Karpas-422 (cell line): ENCODE results near the gene GAS2L2. TPM values are rescaled to one million over a fixed set of nuclear protein-coding genes. Genes with fewer than 3 reads are reported as not detected.

Source experiments
- DNase-seq: peaks from one replicate; pipeline ENCODE4 v3.0.0-alpha.2; 2015
- H2AFZ ChIP-seq: fragments of 200-600 bp; sonication (generic); 2 replicates; pipeline ENCODE4 v1.6.1; 2014; ENCODE audit warnings: antibody characterized with exemption, low read length, mixed read lengths
- H3K27ac ChIP-seq: fragments of 200-600 bp; sonication (generic); 2 replicates; pipeline ENCODE4 v1.5.1; 2014; ENCODE audit warnings: mild to moderate bottlenecking, low read length, moderate library complexity
- H3K27me3 ChIP-seq: fragments of 200-600 bp; sonication (generic); 2 replicates; pipeline ENCODE4 v1.6.1; 2014; ENCODE audit warnings: low read length, mixed read lengths
- H3K36me3 ChIP-seq: fragments of 200-600 bp; sonication (generic); 2 replicates; pipeline ENCODE4 v1.6.1; 2014; ENCODE audit warnings: low read length, mixed read lengths; ENCODE audit not compliant: insufficient read depth
- H3K4me1 ChIP-seq: fragments of 200-600 bp; sonication (generic); 2 replicates; pipeline ENCODE4 v1.6.1; 2014; ENCODE audit warnings: mild to moderate bottlenecking, low read length, mixed read lengths
- H3K4me2 ChIP-seq: fragments of 200-600 bp; sonication (generic); 2 replicates; pipeline ENCODE4 v1.6.1; 2014; ENCODE audit warnings: low read length, low read depth, mild to moderate bottlenecking; ENCODE audit not compliant: poor library complexity, severe bottlenecking
- H3K4me3 ChIP-seq: fragments of 200-600 bp; sonication (generic); 2 replicates; pipeline ENCODE4 v1.5.1; 2014; ENCODE audit warnings: mild to moderate bottlenecking, antibody characterized with exemption, low read length, mixed read lengths
- H3K79me2 ChIP-seq: fragments of 200-600 bp; sonication (generic); 2 replicates; pipeline ENCODE4 v1.6.1; 2014; ENCODE audit warnings: mild to moderate bottlenecking, low read length, mixed read lengths
- H3K9ac ChIP-seq: fragments of 200-600 bp; sonication (generic); 2 replicates; pipeline ENCODE4 v1.6.0; 2014; ENCODE audit warnings: low read length
- H3K9me2 ChIP-seq: fragments of 200-600 bp; sonication (generic), shearing (Covaris generic); replicated peaks from 2 replicates; pipeline ENCODE4 v1.6.0; 2014; ENCODE audit warnings: mild to moderate bottlenecking, low read length, moderate library complexity; ENCODE audit not compliant: insufficient read depth
- H3K9me3 ChIP-seq: fragments of 300-700, 200-600 bp; sonication (generic); 2 replicates; pipeline ENCODE4 v1.6.1; 2014; ENCODE audit warnings: low read length, mixed read lengths
- H4K20me1 ChIP-seq: fragments of 200-600 bp; sonication (generic); 2 replicates; pipeline ENCODE4 v1.6.1; 2014; ENCODE audit warnings: mild to moderate bottlenecking, antibody characterized with exemption, low read length, low read depth; ENCODE audit not compliant: insufficient read depth
- total RNA-seq: library from RNA; depleted of rRNA; stranded (reverse); fragments of >200 nt; shearing (Covaris generic); gene quantifications from 2 replicates; pipeline ENCODE4 v1.2.3, GENCODE V29; 2014; ENCODE audit warnings: low replicate concordance

Gene GAS2L2
- total RNA-seq, 1 experiment from 2014 or later: 0.07 TPM

DNA sequence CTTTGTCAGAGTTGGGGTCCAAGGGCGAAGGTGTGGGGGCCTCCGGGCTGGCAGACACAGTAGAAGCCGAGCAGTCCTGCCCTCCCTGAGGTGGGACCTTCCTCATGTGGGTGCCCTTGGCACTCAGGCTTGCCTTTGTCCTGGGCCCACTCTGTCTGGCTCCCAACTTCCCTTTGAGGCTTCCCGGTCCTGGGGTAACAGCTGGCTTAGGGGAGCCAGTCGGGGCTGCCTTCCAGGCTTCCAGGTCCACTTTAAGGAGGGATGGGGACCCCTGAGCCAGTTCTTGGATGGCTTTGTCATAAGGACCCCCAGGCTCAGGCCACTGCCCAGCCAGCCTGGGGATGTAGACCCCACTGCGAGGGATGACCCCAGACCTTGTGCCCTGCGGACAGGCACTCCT, 7.8 kb downstream of the GAS2L2 start:
- DNase-seq: no peak
- Histone ChIP-seq H3K9me3 (no peaks in the 10 kb centered on the region), H3K79me2 (no peaks in the 10 kb centered on the region), H3K27ac (no peak overlapping the region), H3K9me2 (no peaks in the 10 kb centered on the region), H4K20me1 (0 out of 2 replicates have a peak, but pooled peaks cover 4% of the 10 kb centered on the region), H3K36me3 (no peaks in the 10 kb centered on the region), H2AFZ (no peak overlapping the region), H3K27me3 (no peaks in the 10 kb centered on the region), H3K9ac (no peak overlapping the region), H3K4me2 (no peak overlapping the region), H3K4me3 (no peak overlapping the region), H3K4me1 (no peaks in the 10 kb centered on the region)

DNA sequence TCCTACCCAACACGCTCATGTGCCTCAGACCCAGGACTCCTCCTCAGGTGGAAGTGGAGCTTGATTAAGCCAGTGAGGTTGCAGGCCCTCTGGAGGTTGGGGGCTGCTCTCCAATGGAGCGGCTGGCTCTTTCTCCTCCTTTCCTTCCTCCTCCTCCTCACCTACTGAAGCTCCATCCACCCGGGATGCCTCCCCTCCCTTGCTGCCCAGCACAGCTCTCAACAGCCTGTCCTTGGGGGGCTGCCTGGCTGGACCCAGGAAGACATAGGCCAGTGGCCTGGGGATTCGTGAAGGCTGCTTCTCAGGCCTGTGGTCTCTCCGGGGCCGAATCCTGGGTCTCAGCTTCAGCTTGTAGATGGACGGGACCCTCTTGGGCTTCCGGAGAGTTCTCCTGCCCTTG, 8.2 kb downstream of the GAS2L2 start:
- Histone ChIP-seq H3K27me3 (no peaks in the 10 kb centered on the region), H3K9ac (no peak overlapping the region), H2AFZ (no peak overlapping the region), H3K4me3 (no peak overlapping the region), H3K9me2 (no peaks in the 10 kb centered on the region), H3K4me1 (no peaks in the 10 kb centered on the region), H3K9me3 (no peaks in the 10 kb centered on the region), H3K36me3 (no peaks in the 10 kb centered on the region), H3K79me2 (no peaks in the 10 kb centered on the region), H3K4me2 (no peak overlapping the region), H4K20me1 (0 out of 2 replicates have a peak, but pooled peaks cover 4% of the 10 kb centered on the region), H3K27ac (no peak overlapping the region)
- DNase-seq: no peak

DNA sequence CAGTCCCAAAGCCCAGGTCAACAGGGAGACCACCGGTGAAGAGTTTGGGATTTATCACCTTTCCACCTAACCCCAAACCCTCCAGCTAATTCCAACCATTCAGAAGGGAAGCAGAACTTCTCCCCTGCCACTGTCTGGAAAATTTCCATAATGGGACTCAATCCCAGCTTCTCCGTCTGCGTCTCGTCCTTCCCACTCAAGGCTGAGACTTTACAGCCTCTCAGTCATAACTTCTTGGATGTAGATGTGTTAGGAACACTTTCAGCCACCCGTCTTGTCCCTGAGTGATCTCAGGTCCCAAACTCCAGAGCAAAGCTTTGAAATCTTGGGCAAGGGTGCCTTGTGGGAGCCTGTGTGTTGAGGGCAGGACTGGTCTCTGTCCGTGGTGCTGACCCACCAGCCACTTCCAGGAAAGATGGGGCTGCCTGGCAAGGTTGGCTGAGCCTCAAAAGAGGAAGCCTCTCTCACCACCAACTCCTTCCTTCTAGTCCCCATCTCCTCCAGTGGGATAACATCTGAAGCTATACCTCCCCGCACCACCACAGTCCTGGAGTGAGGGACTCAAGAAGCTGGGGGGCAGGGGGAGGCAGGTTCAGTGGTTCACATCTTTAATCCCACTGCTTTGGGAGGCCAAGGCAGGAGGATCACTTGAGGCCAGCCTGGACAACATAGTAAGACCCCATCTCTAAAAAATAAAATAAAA, 9.3 kb downstream of the GAS2L2 start:
- H3K4me3 ChIP-seq: no peak overlapping the region
- H4K20me1 ChIP-seq: 0 out of 2 replicates have a peak, but pooled peaks cover 4% of the 10 kb centered on the region
- H3K36me3 ChIP-seq: no peaks in the 10 kb centered on the region
- no peaks in the 10 kb centered on the region for H3K79me2 ChIP-seq
- no peak overlapping the region for H3K9ac ChIP-seq
- no peak overlapping the region for H3K27ac ChIP-seq
- H3K9me2 ChIP-seq: no peaks in the 10 kb centered on the region
- H2AFZ ChIP-seq: no peak overlapping the region
- no peaks in the 10 kb centered on the region for H3K4me1 ChIP-seq
- peak; percentile 78 for DNase-seq
- no peak overlapping the region for H3K4me2 ChIP-seq
- H3K27me3 ChIP-seq: no peaks in the 10 kb centered on the region
- H3K9me3 ChIP-seq: no peaks in the 10 kb centered on the region

DNA sequence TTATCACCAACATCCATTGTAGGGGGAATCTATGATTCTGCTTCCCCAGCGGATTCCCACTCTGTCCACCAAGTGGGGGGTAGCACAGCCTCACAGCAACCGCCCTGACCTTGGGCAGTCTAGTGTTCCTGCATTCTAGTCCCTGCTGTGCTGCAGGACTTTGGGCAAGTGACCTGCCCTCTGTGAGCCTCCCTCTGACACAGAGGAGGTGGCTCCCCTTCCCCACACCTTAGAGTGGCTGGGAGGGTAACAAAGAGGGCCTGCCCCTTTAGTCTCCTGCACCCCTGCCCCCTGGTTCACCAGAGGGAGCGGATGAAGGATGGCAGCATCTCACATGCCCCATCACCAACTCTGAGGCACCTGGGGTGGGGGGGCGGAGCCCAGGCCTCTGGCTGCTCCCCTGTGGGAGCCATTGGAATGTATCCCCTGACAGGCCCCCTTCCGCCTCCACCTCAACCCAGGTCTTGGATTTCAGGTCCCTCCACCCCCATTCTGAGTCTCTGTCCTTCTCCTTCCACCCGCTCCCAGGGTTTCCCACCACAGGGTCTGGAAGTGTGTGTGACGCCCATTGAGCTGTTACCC, 10.1 kb downstream of the GAS2L2 start:
- H3K9me3 ChIP-seq: no peaks in the 10 kb centered on the region
- H2AFZ ChIP-seq: no peak overlapping the region
- 0 out of 2 replicates have a peak, but pooled peaks cover 4% of the 10 kb centered on the region for H4K20me1 ChIP-seq
- H3K9ac ChIP-seq: no peak overlapping the region
- no peaks in the 10 kb centered on the region for H3K27me3 ChIP-seq
- no peak for DNase-seq
- no peak overlapping the region for H3K4me3 ChIP-seq
- no peaks in the 10 kb centered on the region for H3K9me2 ChIP-seq
- no peak overlapping the region for H3K27ac ChIP-seq
- H3K79me2 ChIP-seq: no peaks in the 10 kb centered on the region
- no peaks in the 10 kb centered on the region for H3K4me1 ChIP-seq
- no peak overlapping the region for H3K4me2 ChIP-seq
- H3K36me3 ChIP-seq: no peaks in the 10 kb centered on the region

DNA sequence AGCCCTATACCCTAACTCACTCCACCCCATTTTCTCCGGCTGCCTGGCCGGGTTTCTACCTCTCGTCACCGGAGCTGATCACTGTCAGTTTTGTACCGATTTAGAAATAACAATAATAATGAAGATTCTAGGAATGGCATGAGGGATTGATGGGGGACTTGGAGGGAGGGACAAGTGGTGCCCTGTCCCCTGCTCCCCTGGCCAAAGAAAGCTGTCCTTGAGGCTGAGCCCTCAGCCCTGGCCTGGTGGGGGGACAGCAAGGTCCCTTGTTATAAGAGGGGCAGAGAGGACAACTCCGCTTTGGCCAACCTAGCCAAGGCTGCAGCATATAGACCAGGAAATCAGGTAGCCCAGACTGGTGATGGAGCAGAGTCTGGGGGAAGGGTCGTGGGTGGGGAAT, 10.5 kb downstream of the GAS2L2 start:
- Histone ChIP-seq H3K4me3 (no peak overlapping the region), H3K4me2 (no peak overlapping the region), H4K20me1 (0 out of 2 replicates have a peak, but pooled peaks cover 4% of the 10 kb centered on the region), H3K9me2 (no peaks in the 10 kb centered on the region), H3K27ac (no peak overlapping the region), H3K27me3 (no peaks in the 10 kb centered on the region), H2AFZ (no peak overlapping the region), H3K79me2 (no peaks in the 10 kb centered on the region), H3K36me3 (no peaks in the 10 kb centered on the region), H3K4me1 (no peaks in the 10 kb centered on the region), H3K9ac (no peak overlapping the region), H3K9me3 (no peaks in the 10 kb centered on the region)
- no peak for DNase-seq

DNA sequence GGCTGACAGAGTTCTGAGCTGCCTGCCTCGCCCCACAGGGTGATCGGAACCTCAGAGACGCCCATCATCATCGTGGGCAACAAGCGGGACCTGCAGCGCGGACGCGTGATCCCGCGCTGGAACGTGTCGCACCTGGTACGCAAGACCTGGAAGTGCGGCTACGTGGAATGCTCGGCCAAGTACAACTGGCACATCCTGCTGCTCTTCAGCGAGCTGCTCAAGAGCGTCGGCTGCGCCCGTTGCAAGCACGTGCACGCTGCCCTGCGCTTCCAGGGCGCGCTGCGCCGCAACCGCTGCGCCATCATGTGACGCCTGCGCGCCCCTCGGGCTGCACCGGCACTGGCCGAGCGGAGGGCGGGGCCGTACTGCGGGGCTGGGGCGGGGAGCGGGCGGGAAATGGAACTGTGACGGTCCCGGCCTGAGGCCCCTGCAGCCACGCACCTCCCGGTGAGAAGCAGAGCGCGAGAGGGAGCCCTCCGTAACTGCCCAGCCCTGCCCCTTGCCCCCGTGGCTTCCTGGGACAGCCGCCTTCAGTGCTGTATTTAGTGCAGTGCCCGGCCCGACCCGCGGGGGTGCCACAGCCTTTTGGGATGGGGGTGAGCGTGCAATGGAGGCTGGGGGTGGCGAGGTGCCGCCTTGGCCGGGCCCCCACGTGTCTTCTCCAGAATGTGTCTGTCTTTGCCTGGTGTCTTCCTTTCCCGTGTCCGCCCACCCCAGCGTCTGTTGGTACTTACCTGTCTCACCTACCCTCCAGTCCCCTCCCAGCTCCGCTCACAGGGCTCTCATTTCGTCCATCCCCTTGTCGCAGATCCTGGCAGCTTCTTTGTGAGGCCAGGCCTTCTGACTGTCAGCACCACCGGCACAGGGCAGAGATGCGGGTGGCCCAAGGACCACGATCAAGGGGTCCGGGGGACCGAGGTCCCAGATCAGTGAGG, 11.8 kb downstream of the GAS2L2 start:
- Histone ChIP-seq H3K9ac (no peak overlapping the region), H4K20me1 (0 out of 2 replicates have a peak, but pooled peaks cover 4% of the 10 kb centered on the region), H3K4me3 (no peak overlapping the region), H3K4me1 (no peaks in the 10 kb centered on the region), H3K9me2 (no peaks in the 10 kb centered on the region), H3K4me2 (no peak overlapping the region), H3K27ac (no peak overlapping the region), H2AFZ (no peak overlapping the region), H3K79me2 (no peaks in the 10 kb centered on the region), H3K9me3 (no peaks in the 10 kb centered on the region), H3K27me3 (no peaks in the 10 kb centered on the region), H3K36me3 (no peaks in the 10 kb centered on the region)
- DNase-seq: no peak

DNA sequence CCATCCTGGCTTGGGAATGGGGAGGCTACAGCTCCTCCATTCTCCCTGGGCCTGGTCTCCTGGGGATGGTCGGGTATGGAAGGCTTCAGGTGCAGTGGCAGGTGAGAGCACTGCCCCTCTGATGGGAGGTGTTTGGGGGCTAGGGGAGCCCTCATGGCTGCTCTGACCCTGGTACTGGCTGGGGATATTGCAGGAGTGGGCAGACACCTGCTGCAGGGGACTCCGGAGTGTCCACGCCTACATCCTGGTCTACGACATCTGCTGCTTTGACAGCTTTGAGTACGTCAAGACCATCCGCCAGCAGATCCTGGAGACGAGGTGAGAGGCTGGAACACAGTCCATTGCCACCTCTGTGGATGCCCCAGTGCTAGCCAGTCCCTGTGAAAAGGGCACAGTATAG, 12.8 kb downstream of the GAS2L2 start:
- Histone ChIP-seq H2AFZ (no peak overlapping the region), H3K9me3 (no peaks in the 10 kb centered on the region), H3K9me2 (no peaks in the 10 kb centered on the region), H3K4me3 (no peak overlapping the region), H3K27me3 (no peaks in the 10 kb centered on the region), H3K4me1 (no peaks in the 10 kb centered on the region), H4K20me1 (0 out of 2 replicates have a peak, but pooled peaks cover 4% of the 10 kb centered on the region), H3K79me2 (no peaks in the 10 kb centered on the region), H3K27ac (no peak overlapping the region), H3K9ac (no peak overlapping the region), H3K4me2 (no peak overlapping the region), H3K36me3 (no peaks in the 10 kb centered on the region)
- DNase-seq: no peak
